ENCODE data around the gene BSDC1.
A peak's percentile ranks its signal among the peaks of the same experiment; 100 is the strongest.

BSDC1 gene

DNA sequence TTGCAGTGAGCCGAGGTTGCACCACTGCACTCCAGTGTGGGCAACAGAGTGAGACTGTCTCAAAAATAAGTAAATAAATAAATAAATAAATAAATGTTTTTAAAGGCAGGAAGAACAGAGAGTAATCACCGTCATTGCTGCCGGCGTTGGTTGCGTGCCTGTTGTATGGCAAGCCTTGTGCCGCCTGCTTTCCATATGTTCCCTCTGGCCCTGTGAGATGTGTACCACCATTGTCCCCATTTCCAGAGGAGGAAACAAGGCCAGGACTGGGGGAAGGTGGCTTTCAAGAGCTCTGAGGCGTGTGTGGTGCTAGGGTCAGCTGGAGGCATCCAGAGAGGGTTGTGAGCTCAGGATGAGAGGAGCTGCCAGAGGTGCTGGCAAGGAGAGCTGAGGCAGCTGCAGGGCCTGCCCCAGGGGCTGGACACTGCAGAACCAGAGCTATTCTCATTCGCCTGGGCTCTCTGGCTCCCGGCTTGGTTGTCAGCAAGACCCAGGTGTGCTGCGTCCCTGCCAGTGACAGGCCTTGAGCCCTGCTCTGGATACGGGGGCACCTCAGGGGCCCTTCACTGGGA lies 53.0 kb downstream of the BSDC1 start:
- Mint-ChIP-seq H3K27me3 (no peaks in the 10 kb centered on the region), H3K9me3 (no peaks in the 10 kb centered on the region), H3K4me1 (ENCODE audit: low read depth) (peaks cover 52% of the 10 kb centered on the region), H3K27ac (no peak overlapping the region), H3K36me3 (ENCODE audit: low read depth) (no peaks in the 10 kb centered on the region), H3K4me3 (no peak overlapping the region)
- no peak for DNase-seq

DNA sequence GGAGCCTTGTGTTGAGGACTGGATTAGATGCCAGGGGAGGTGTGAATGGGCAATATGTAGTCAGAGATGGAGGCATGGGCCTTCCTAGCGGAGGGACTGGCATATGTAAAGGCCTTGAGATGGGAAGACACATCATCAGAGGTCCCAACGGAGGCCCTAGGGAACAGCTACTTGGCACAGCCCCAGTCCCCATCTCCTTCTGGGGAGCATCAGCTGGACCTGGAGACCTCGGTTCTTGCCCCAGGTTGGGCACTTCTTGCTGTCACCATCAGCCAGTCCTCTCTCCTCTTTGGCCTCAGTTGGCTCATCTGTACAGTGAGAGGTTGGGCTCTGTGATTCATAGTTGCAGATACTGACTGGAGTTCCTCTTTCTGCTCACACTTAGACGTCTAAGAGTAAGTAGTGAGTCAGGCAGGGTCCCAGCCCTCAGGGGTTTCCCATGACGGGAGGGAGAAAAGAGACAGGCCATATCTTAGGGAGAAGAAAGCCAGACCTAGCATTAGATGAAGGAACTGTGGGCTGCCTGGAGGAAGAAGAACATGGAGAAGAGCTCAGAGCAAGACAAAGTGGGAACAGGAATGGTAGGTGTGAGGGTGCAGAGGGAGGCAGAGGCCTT lies 54.8 kb downstream of the BSDC1 start:
- DNase-seq, result peak; percentile 52
- H3K4me1 Mint-ChIP-seq (ENCODE audit: low read depth), result peaks cover 43% of the 10 kb centered on the region

DNA sequence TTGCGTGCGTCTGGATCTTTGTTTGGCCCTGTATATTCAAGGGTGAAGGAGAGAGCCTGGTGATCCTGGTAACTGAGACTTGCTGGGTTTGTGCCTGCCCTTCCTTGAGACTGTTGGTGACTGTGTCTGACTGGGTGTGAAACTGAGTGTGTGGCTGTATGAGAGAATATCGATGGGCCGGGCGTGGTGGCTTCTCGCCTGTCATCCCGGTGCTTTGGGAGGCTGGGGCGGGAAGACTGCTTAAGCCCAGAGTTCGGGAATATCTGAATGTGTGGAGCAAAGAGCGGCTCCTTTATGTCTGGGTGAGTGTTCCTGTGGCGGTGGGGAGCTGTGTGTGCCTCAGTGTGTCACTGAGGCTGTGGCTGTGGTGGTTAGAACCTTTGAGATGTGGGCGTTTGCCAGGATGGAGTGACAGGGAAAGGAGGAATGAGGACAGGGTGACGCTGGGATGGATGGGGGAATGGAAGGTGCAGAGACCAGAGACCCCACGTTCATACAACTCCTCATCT lies 55.5 kb downstream of the BSDC1 start:
- Mint-ChIP-seq H3K36me3 (ENCODE audit: low read depth) (peaks cover 12% of the 10 kb centered on the region), H3K4me1 (ENCODE audit: low read depth) (peaks cover 51% of the 10 kb centered on the region), H3K27me3 (no peaks in the 10 kb centered on the region), H3K27ac (no peak overlapping the region), H3K9me3 (no peaks in the 10 kb centered on the region), H3K4me3 (no peak overlapping the region)
- DNase-seq, result no peak

More for the DNA sequence above, 54.8 kb downstream of the BSDC1 start:
- H3K4me3 Mint-ChIP-seq, result no peak overlapping the region
- no peaks in the 10 kb centered on the region for H3K27me3 Mint-ChIP-seq
- H3K27ac Mint-ChIP-seq, result peak overlapping the region; percentile 28
- H3K9me3 Mint-ChIP-seq, result no peaks in the 10 kb centered on the region
- H3K36me3 Mint-ChIP-seq (ENCODE audit: low read depth), result peaks cover 4% of the 10 kb centered on the region

DNA sequence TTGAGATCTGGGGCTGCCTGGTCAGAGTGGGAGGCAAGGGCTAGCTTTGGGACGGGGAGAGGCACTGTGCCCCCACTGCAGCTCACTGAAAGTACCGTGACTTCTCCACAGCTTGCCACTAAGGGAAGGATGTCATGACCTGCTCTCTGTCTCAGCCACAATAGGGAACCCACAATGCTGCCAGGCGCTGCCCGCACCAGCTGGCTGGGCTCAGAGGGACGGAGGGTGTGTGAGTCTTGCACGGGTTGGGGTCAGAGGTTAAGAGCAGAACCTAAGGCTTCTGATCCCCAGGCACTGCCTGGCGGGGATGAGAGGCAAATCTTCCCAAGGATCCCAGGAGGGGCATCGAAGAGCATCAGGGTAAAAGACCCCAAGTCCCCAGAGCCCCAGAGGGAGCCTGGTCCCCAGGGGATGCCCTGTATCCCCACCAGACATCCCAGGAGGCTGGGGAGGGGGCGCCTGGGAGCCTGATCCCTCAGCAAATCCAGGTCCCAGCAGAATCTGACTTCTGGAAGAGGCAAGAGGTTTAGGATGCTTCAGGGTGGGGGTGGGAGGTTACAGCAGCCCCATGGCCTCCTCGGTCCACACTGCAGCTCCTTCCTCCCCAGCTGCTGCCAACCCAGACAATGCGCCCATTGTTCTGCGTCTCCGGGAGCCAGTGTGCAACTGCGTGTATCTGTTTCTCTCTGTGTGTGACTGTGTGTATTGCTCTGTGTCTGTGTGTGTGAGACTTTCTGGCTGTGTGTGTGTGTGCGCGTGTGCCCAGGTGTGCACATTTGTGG lies 56.2 kb downstream of the BSDC1 start:
- Mint-ChIP-seq H3K36me3 (ENCODE audit: low read depth) (peaks cover 18% of the 10 kb centered on the region), H3K27ac (no peak overlapping the region), H3K27me3 (no peaks in the 10 kb centered on the region), H3K4me1 (ENCODE audit: low read depth) (peaks cover 55% of the 10 kb centered on the region), H3K9me3 (no peaks in the 10 kb centered on the region), H3K4me3 (no peak overlapping the region)
- no peak for DNase-seq

DNA sequence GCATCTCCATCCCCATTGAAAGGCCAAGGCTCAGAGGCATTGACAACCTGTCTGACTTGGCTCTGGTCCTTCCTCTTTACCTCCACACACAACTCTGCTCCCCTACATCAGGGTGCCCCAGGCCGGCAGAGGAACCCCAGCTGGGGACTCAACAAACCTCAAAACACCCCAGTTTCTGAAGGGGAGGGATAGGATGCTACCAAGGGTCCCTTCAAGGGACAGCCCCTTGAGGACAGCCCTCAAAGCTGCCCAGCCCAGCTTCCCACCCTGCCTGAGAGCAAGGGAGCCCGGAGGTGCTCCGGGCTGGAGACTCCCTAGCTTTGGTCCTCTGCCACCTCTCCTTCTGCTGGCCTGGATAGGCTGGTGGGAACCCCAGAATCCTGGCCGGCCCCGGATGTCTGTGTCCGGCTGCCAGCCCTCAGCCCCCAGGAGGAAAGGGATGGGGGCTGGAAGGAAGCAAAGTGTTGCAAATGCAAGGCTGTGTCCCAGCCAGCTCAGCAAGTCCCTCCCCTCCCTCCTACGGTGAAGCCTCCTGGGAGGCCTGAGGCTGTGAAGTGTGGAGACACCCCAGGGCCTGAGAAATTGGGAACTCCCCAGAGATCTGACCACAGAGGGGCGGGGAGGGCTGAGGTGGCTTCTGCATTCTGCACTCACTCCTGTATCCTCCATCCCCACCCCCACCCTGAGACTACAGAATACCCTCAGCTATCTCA lies 57.1 kb downstream of the BSDC1 start:
- H3K27ac Mint-ChIP-seq, result peak overlapping the region; percentile 34
- peak; percentile 65 for DNase-seq

DNA sequence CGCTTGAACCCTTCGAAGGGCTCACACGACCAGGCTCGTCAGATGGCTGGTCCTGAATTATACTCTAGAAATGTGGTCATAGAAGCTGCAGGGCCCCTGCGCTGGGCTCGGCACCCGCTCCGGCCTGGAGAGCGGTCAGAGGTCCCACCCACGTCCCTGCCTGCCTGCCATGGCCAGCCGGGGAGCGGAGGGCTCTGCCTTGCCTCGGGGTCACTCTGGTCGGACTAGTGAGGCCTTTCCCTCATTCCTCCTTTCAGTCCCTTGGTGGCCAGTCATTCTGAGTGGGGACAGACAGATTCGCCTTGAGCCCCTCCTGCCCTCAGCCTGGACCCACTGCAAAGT lies 57.7 kb downstream of the BSDC1 start:
- DNase-seq, result no peak
- Mint-ChIP-seq H3K4me1 (ENCODE audit: low read depth) (peaks cover 50% of the 10 kb centered on the region), H3K27ac (peak overlapping the region; percentile 34), H3K9me3 (no peaks in the 10 kb centered on the region), H3K36me3 (ENCODE audit: low read depth) (peaks cover 32% of the 10 kb centered on the region), H3K4me3 (peak overlapping the region; percentile 45), H3K27me3 (no peaks in the 10 kb centered on the region)

More for the DNA sequence above, 57.1 kb downstream of the BSDC1 start:
- peaks cover 50% of the 10 kb centered on the region for H3K4me1 Mint-ChIP-seq (ENCODE audit: low read depth)
- H3K9me3 Mint-ChIP-seq, result no peaks in the 10 kb centered on the region
- H3K27me3 Mint-ChIP-seq, result no peaks in the 10 kb centered on the region
- peaks cover 27% of the 10 kb centered on the region for H3K36me3 Mint-ChIP-seq (ENCODE audit: low read depth)
- H3K4me3 Mint-ChIP-seq, result peak overlapping the region; percentile 45

DNA sequence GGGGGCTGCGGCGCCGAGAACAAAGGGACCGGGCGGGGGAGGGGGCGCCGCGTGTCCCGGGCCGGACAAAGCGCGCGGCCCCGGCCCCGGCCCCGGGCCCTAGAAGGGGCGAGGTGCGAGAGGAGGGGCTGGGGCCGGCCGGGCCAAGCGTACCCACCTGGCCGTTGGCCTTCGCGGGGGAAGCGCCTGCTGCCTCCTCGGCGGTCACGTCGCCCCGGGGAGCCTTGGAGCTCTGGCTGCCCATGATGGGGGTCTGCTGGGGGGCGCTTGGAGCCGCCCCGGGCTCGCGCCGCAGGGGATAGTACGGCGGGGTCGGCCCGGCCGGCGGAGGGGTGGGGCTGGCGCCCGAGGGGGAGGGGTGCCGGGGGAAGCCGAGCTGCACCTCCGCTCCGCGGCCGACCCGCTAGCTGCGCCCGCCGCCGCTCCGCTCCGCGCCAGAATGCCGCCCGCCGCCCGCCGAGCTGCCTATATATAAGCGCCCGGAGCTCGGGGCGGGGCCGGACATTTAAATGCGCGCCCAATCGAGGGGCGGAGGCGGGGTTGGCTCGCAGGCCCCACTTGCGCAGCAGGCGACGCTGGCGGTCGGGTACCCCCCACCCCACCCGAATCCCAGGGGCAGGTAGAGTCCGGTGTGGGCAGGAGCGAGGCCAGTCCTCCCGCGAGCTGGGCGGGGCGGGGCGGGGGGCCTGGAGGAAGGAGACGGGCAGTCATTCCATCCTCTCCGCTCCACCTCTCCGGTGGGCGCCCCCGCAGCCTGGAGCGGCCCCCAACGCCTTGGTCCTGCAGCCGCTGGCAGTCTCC lies 58.3 kb downstream of the BSDC1 start, which contains the start of gene MARCKSL1:
TSS of gene MARCKSL1 (minus strand) at position 444 of the 801 bp plus-strand sequence. CDS start at position 244, 200 bp downstream.
- Mint-ChIP-seq H3K4me1 (ENCODE audit: low read depth) (peaks cover 50% of the 10 kb centered on the region), H3K36me3 (ENCODE audit: low read depth) (peaks cover 38% of the 10 kb centered on the region), H3K4me3 (peak within 1 kb of the TSS; percentile 83), H3K9me3 (no peaks in the 10 kb centered on the region), H3K27ac (peak within 1 kb of the TSS; percentile 89), H3K27me3 (no peaks in the 10 kb centered on the region)
- peak; percentile 90 for DNase-seq

DNA sequence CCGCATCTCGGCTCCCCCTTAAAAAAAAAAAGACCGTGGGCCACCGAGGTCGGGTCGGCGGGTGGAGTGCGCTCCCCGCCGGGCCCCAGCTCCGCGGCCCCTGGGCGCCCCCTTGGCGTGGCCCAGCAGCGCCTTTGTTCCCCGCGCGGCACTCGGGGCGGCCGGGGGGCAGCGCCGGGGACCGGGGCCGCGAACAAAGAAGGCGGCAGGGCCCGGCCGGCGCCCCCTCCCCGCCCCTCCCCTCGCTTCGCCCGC lies 58.8 kb downstream of the BSDC1 start:
- no peak for DNase-seq
- H3K36me3 Mint-ChIP-seq (ENCODE audit: low read depth), result peaks cover 43% of the 10 kb centered on the region
- no peak overlapping the region for H3K27ac Mint-ChIP-seq
- H3K4me3 Mint-ChIP-seq, result peak overlapping the region; percentile 83
- no peaks in the 10 kb centered on the region for H3K27me3 Mint-ChIP-seq
- no peaks in the 10 kb centered on the region for H3K9me3 Mint-ChIP-seq
- H3K4me1 Mint-ChIP-seq (ENCODE audit: low read depth), result peaks cover 50% of the 10 kb centered on the region

DNA sequence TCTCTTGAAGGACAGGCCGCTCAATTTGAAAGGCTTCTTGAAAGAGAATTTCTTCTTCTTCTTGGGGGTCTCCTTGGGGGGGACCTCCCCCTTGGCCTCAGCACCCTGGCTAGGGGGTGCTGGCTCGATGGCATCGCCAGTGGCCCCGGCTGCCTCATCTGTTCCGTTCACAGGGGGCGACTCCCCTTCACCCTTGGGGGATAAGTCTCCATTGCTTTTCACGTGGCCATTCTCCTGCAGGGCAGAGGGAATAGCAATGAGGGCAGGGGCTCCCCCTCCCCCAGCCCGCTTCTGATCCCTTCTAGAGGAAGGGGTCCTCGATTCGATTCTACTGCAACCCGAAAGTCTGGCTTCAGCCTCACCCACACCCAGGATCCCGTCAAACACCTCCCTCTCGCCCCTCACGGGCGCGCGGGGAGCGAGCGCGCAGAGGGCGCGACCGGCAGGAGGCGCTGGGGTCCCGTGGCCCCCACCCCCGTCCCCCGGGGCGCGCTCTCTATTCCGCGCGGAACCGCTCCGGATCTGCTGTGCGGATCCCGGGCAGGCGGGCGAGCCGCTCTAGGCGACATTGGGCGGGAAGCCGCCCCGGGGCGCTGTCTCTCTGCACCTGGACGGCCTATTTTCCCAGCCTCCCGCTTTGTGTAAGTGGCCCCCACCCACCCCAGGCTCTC lies 59.2 kb downstream of the BSDC1 start:
- peak; percentile 77 for DNase-seq
- H3K4me1 Mint-ChIP-seq (ENCODE audit: low read depth), result peaks cover 50% of the 10 kb centered on the region
- peaks cover 48% of the 10 kb centered on the region for H3K36me3 Mint-ChIP-seq (ENCODE audit: low read depth)
- H3K9me3 Mint-ChIP-seq, result no peaks in the 10 kb centered on the region
- H3K27me3 Mint-ChIP-seq, result no peaks in the 10 kb centered on the region
- H3K4me3 Mint-ChIP-seq, result peak overlapping the region; percentile 83
- peak overlapping the region; percentile 89 for H3K27ac Mint-ChIP-seq

DNA sequence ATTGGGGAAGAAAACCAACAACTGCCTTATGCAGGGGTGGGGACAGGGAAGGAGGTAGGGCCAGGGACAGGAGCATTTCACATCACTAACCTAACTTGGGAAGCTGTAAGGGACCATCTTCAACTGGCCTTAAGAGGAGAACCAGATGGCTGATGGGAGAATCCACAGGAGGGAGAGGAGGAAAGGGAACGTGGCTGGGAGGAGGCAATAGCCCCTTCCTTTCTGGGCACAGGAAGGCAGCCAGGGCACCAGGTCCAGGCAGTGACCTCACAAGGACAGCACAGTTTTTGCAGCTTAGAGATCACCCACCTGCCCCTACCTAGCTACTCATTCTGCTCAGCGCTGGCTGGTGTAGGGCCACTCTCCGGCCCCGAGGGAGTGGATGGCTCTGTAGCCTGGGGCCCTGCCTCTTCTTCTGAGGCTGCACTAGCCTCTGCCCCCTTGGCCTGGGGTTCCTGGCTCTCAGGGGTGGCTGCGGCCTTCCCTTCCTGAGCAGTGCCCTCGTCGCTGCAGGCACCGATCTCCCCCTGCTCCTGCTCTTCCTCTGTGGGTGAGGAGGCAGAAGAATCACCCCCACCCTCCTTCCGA lies 59.9 kb downstream of the BSDC1 start:
- peaks cover 54% of the 10 kb centered on the region for H3K36me3 Mint-ChIP-seq (ENCODE audit: low read depth)
- peak overlapping the region; percentile 89 for H3K27ac Mint-ChIP-seq
- no peaks in the 10 kb centered on the region for H3K27me3 Mint-ChIP-seq
- no peak for DNase-seq
- H3K9me3 Mint-ChIP-seq, result no peaks in the 10 kb centered on the region
- H3K4me1 Mint-ChIP-seq (ENCODE audit: low read depth), result peaks cover 49% of the 10 kb centered on the region
- peak overlapping the region; percentile 83 for H3K4me3 Mint-ChIP-seq

DNA sequence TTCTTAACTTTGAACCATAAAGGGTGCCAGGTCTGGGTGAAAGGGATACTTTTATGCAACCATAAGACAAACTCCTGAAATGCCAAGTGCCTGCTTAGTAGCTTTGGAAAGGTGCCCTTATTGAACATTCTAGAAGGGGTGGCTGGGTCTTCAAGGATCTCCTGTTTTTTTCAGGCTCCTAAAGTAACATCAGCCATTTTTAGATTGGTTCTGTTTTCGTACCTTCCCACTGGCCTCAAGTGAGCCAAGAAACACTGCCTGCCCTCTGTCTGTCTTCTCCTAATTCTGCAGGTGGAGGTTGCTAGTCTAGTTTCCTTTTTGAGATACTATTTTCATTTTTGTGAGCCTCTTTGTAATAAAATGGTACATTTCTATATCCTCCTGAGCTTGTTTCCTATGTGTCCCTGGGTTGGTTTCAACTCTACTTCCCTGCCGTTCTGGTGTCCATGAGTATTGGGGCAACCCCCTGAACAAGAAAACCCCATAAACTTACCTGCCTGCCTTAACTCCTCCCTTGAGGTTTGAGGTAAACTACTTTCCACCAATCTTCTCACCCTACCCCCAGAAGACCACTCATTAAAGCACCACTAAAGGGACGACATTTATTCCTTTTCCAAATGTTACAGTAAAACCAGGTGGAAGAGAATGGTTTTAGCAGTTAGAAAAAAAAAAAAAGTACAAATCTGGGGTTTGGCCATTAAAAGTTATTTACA lies 60.8 kb downstream of the BSDC1 start:
- Mint-ChIP-seq H3K27ac (peak overlapping the region; percentile 54), H3K4me1 (ENCODE audit: low read depth) (peaks cover 39% of the 10 kb centered on the region), H3K4me3 (no peak overlapping the region), H3K27me3 (no peaks in the 10 kb centered on the region), H3K9me3 (no peaks in the 10 kb centered on the region), H3K36me3 (ENCODE audit: low read depth) (peaks cover 64% of the 10 kb centered on the region)
- DNase-seq, result no peak

DNA sequence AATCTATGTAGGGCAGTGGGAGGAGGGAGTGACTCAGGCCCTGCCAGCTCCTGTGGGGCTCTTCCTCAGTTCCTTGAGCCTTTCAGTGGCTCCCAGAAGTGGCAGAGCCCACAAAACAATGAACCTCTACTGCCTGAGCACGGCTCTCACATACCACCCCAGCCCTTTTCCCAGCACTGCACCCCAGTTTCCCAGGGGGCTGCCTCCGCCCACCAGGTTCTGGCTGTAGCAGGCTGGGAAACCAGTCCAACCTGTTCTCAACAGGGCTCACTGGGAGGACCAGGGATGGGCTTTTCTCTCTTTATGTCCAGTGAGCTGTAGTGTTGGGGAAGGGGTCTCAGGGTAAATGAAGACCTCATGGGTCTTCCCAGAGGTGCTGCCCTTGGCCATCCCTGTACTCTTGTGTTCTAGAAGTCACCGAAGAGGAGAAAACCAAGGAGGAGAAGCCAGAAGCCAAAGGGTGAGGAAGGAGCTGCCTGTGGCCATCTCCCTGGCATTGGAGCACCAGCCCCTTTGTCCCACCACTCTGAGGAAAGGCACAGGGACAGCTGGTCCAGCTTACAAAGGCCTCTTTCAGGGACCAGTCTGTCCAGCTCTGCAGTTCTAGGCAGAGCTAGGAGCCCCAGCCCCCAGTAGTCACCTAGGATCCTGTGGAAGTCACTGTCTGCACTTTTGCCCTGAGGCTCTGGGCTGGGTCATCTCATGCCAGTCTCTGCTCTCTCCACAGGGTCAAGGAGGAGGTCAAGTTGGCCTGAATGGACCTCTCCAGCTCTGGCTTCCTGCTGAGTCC lies 61.8 kb downstream of the BSDC1 start:
- Mint-ChIP-seq H3K4me3 (no peak overlapping the region), H3K36me3 (ENCODE audit: low read depth) (peaks cover 73% of the 10 kb centered on the region), H3K9me3 (no peaks in the 10 kb centered on the region), H3K27ac (peak overlapping the region; percentile 66), H3K4me1 (ENCODE audit: low read depth) (peaks cover 32% of the 10 kb centered on the region), H3K27me3 (no peaks in the 10 kb centered on the region)
- no peak for DNase-seq
